Measurements from ENCODE around the gene CFAP300.

Gene CFAP300

DNA sequence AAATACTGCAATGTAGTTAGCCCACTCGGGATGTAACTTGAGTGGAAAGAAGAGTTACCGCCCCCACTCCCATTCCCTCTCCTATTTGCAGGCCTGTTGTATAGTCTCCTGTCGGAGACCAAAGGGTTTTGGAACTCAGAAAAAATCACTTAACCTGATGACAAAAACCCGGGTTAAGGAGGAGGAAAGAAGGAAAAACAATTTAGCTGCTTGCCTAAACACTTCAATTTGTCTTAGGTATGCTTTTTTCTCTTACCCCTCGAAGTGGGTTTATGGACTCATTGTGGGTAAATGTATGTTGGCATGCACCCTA, 65.2 kb downstream of the CFAP300 start:
- peak overlapping the region; percentile 91 for H3K4me3 ChIP-seq (replicated peaks; ENCODE audit: low read depth, low read length)

DNA sequence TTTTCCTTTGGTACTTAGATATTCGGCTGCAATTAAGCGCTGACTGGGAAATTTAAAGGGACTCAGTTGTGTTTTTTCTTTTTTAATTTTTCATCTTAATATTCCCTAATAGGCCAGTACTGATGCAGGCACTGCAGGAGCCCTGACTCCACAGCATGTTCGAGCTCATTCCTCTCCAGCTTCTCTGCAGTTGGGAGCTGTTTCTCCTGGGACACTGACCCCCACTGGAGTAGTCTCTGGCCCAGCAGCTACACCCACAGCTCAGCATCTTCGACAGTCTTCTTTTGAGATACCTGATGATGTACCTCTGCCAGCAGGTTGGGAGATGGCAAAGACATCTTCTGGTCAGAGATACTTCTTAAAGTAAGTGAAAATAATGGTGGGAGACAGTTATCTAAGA, 66.8 kb downstream of the CFAP300 start:
- TF ChIP-seq, protein P1, sequence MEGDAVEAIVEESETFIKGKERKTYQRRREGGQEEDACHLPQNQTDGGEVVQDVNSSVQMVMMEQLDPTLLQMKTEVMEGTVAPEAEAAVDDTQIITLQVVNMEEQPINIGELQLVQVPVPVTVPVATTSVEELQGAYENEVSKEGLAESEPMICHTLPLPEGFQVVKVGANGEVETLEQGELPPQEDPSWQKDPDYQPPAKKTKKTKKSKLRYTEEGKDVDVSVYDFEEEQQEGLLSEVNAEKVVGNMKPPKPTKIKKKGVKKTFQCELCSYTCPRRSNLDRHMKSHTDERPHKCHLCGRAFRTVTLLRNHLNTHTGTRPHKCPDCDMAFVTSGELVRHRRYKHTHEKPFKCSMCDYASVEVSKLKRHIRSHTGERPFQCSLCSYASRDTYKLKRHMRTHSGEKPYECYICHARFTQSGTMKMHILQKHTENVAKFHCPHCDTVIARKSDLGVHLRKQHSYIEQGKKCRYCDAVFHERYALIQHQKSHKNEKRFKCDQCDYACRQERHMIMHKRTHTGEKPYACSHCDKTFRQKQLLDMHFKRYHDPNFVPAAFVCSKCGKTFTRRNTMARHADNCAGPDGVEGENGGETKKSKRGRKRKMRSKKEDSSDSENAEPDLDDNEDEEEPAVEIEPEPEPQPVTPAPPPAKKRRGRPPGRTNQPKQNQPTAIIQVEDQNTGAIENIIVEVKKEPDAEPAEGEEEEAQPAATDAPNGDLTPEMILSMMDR (IDR thresholded peaks at IDR 0.05; ENCODE audit: low read length, missing control alignments): no peak
- DNase-seq (ENCODE audit: low read depth): no peak
- H3K4me3 ChIP-seq (replicated peaks; ENCODE audit: low read depth, low read length): peak overlapping the region; percentile 21

More for the DNA sequence above, 65.2 kb downstream of the CFAP300 start:
- peak; percentile 23 for DNase-seq (ENCODE audit: low read depth)
- TF ChIP-seq, protein P1 (IDR thresholded peaks at IDR 0.05; ENCODE audit: low read length, missing control alignments): no peak

DNA sequence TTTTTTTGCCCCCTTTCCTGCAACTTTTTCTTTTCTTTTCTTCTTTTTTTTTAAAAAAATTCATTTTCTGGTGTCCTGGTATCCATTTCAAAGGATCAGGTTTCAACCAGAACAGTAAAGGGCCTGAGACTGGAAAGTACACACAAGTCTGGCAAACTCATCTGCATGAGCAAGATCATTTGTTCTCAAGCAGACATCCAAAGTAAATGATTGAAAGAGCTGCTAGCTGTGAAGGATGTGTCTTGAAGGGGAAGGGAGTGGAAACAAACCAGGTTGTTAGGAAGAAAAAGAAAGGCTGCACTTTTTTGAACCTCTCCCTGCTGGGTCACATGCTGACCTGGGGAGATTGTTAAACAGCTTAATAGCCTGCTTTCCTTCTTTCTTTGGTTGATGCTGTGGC, 68.3 kb downstream of the CFAP300 start:
- TF ChIP-seq, protein P1 (IDR thresholded peaks at IDR 0.05; ENCODE audit: low read length, missing control alignments): no peak
- peak; percentile 53 for DNase-seq (ENCODE audit: low read depth)
- no peak overlapping the region for H3K4me3 ChIP-seq (replicated peaks; ENCODE audit: low read depth, low read length)

DNA sequence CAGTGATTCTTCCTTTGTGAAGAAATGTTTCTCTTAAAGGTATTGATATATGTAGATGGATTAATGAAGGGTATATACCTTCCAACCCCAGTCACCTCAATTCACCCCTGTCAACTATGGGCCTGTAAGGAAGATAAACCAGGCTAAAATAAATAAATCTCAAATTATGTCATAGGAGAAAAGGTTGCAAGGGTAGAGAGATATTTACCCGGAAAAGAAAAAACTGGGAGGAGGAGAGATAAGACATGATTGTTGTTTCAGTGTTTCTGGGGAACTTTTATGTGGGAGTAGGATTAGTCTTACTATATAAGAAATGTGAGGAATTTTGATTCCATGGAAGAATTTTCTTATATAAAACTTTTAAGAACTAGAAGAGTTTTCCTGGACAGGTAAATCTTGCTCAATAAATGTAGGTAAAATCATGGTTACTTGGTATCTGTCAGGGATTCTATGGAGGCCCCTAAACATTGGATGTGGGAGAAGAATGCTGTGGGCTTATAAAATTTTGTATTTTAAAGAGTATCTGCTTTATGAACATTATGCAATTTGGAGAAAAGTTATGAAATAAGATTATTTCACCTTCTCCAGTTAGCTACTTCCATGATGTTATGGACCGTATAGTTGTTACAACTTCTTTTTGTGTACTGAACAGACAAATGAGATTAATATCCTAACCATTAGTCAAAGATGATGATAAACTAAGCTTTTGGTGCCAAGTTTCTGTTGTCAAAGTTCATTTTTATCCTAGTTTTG, 69.4 kb downstream of the CFAP300 start:
- TF ChIP-seq, protein P1 (IDR thresholded peaks at IDR 0.05; ENCODE audit: low read length, missing control alignments): no peak
- H3K4me3 ChIP-seq (replicated peaks; ENCODE audit: low read depth, low read length): peak overlapping the region; percentile 33
- DNase-seq (ENCODE audit: low read depth): peak; percentile 57

DNA sequence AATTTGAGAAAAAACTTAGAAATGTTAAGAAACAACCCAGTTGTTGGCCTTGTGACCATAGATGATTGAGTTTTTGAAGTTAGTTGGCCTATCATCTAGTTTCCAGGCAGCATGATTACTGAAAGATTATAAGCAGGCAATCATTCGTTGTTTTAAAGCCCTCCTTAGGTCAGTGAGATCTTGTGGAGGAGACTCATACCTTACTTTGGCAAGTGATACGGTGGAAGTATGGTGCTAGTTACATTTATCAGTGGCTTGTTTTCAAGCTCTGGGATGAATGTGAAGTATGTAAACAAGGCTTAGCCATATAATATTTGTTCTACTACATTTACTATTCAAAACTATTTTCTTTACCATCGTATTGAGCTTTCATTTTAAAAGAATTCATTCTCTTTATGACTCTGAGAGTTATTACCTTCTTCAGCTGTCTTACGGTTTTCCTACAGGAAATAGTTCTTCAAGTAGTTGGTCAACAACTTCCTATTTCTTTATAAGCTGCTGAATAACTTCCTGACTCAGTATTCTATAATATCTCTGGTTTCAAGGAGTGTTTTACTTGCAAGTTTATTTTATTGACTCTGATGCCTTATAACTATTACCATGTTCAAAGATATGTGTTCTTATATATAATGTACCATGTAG, 70.4 kb downstream of the CFAP300 start:
- TF ChIP-seq, protein P1 (IDR thresholded peaks at IDR 0.05; ENCODE audit: low read length, missing control alignments): no peak
- H3K4me3 ChIP-seq (replicated peaks; ENCODE audit: low read depth, low read length): peak overlapping the region; percentile 33
- DNase-seq (ENCODE audit: low read depth): peak; percentile 47

DNA sequence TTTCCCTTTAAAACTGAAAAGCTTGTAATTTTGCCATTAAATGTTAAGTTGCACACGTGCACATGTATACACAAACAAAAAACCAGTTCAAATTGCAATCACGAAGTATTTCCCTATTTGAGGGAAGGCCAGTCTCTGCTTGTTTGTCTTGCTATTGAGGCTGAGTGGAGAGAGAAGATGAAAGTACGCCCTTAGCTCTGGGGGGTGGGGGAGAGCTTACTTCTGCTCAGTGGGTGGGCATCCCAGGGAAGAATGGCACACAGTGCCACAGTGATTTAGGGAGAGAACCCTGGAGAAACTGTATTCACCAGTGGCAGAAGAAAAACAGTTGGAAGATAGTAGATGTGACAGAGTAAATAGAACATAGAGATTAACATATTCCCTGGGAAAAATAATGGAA, 71.7 kb downstream of the CFAP300 start:
- no peak overlapping the region for H3K4me3 ChIP-seq (replicated peaks; ENCODE audit: low read depth, low read length)
- TF ChIP-seq, protein P1 (IDR thresholded peaks at IDR 0.05; ENCODE audit: low read length, missing control alignments): no peak
- no peak for DNase-seq (ENCODE audit: low read depth)

All from fibroblast of pulmonary artery (primary cell).